ENCODE measurements around the gene EMID1.

EMID1 gene

DNA sequence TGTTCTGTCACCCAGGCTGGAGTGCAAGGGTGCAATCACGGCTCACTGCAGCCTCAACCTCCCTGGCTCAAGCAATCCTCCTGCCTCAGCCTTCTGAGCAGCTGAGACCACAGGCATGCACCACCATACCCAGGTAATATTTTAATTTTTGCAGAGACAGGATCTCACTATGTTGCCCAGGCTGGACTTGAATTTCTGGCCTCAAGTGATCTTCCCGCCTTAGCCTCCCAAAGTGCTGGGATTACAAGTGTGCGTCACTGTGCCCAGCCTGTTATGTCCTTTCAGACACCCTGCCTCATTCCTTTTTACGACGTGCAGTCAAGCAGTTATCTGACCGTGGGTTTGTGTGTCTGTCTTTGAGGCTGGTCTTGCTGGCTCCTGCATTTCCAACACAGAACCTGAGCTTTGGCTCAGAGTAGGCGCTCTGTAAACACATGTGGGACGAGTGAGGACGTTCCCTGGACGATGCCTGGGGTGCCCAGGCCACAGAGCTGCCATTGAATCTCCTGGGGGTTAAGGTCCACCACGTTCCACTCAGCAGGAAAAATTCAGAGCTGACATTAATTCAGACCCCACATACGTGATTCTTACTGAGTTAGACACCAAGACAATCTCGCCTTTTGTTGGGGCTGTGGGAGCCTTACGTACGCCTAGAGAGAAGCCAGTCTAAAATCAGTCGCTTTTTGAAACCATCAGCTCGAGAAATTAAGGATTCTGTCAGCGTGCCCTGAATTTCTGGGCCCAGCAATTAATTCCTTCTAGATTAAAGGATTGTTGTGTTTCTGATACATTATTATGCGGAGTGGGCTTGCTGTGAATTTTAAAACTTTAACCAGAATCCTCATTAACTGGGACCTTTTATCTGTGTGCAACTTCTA is 21.5 kb upstream of the EMID1 start:
- Histone ChIP-seq H3K27me3 (ENCODE audit: low read depth) (no peaks in the 10 kb centered on the region), H3K4me3 (no peak overlapping the region), H3K9me3 (no peaks in the 10 kb centered on the region), H3K36me3 (replicated peaks) (no peaks in the 10 kb centered on the region), H3K4me1 (no peaks in the 10 kb centered on the region)
- no peak for DNase-seq (ENCODE audit: low spot score in 2 of 2)
- in situ Hi-C loops (cut with MboI; ENCODE audit: low sequenced_read_pairs), result no loop called here

DNA sequence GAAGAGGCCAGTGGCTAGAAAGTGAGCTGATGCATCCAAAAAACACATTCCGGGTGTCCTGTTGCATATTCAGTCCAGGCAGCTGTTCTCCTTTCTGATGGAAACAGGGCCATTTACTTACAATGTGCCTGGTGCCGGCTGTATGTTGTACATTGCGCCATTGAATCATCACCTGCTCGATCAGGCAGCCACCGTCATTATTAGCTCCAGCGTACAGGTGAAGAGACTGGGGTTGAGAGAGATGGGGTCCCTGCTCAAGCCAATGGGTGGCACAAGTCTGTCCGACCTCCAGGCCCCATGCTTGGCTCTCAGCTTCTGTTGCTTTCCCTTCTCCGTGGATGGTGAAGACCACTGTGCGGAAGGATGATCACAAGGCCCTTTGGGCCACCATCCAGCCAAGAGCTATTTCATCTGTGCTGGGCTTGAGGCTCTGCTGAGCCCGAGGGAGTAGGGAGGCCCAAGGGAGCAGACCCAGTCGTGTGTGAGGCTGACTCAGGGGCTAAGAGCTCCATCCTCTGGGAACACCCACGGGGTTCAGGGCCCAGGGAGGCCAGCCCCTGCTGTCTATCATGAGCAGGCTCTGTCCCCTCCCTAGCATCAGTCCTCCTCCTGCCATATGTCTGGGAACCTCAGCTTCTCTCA is 20.7 kb upstream of the EMID1 start:
- in situ Hi-C loops (cut with MboI; ENCODE audit: low sequenced_read_pairs), result no loop called here
- H3K4me1 ChIP-seq, result no peaks in the 10 kb centered on the region
- no peak overlapping the region for H3K4me3 ChIP-seq
- no peaks in the 10 kb centered on the region for H3K27me3 ChIP-seq (ENCODE audit: low read depth)
- no peaks in the 10 kb centered on the region for H3K9me3 ChIP-seq
- no peaks in the 10 kb centered on the region for H3K36me3 ChIP-seq (replicated peaks)
- DNase-seq (ENCODE audit: low spot score in 2 of 2), result no peak

DNA sequence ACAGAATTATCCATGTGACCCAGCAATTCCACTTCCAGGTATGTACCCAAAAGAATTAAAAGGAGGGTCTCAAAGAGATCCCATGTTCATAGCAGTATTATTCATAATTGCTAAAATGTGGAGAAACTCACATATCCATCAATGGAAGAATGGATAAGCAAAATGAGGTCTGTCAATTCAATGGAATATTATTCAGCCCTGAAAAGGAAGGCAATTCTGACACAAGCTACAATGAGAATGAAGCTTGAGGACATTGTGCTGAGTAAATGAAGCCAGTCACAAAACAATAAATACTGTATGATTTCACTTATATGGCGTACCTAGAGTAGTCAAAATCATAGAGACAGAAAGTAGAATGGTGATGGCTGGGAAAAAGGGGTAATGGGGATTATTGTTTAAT is 19.4 kb upstream of the EMID1 start:
- DNase-seq (ENCODE audit: low spot score in 2 of 2), result no peak
- no peaks in the 10 kb centered on the region for H3K27me3 ChIP-seq (ENCODE audit: low read depth)
- H3K4me1 ChIP-seq, result no peaks in the 10 kb centered on the region
- in situ Hi-C loops (cut with MboI; ENCODE audit: low sequenced_read_pairs), result no loop called here
- no peak overlapping the region for H3K4me3 ChIP-seq
- H3K9me3 ChIP-seq, result no peaks in the 10 kb centered on the region
- no peaks in the 10 kb centered on the region for H3K36me3 ChIP-seq (replicated peaks)

DNA sequence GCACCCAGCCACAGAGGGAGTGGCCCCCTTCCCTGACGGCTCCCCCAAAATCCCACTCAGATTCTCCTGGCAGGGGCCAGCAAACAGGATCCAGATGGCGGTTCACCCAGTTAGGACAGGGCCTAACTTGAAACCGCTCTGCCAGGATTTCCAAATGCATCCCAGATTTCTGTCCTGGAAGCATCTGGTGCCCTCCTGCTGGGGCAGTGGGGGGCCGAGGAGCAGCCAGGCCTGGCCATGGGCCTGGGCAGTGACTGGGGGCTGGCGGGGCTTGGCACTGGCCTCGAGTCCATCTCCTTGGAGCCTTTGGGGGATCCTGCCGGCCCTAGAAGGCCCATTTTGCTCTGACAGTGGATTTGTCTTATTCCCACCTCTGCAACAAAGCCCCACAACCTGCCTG is 17.9 kb upstream of the EMID1 start:
- in situ Hi-C loops (cut with MboI; ENCODE audit: low sequenced_read_pairs), result no loop called here
- H3K36me3 ChIP-seq (replicated peaks), result no peaks in the 10 kb centered on the region
- DNase-seq (ENCODE audit: low spot score in 2 of 2), result no peak
- H3K27me3 ChIP-seq (ENCODE audit: low read depth), result no peaks in the 10 kb centered on the region
- no peaks in the 10 kb centered on the region for H3K4me1 ChIP-seq
- H3K9me3 ChIP-seq, result no peaks in the 10 kb centered on the region
- H3K4me3 ChIP-seq, result no peak overlapping the region

DNA sequence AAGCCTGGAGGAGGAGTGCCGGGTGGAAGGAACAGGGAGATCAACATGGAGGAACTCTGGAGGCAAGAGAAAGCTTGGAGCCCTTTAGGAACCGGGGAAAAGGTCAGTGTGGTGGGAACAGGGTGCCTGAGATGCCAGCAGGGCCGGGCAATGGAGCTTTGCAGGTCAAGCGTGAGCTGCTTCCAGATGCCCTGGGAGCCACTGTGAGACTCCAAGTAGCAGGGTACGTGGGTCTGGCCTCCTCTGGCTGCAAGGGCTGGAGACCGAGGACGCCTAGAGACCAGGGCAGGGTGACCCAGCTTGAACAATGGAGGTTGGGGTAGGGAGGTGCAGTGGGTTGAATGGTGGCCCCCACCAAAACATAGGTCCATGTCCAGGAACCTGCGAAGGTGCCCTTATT is 15.6 kb upstream of the EMID1 start:
- no peak for DNase-seq (ENCODE audit: low spot score in 2 of 2)
- H3K36me3 ChIP-seq (replicated peaks), result no peaks in the 10 kb centered on the region
- H3K9me3 ChIP-seq, result 0 out of 2 replicates have a peak, but pooled peaks cover 2% of the 10 kb centered on the region
- no peak overlapping the region for H3K4me3 ChIP-seq
- no peaks in the 10 kb centered on the region for H3K4me1 ChIP-seq
- in situ Hi-C loops (cut with MboI; ENCODE audit: low sequenced_read_pairs), result no loop called here
- H3K27me3 ChIP-seq (ENCODE audit: low read depth), result no peaks in the 10 kb centered on the region

DNA sequence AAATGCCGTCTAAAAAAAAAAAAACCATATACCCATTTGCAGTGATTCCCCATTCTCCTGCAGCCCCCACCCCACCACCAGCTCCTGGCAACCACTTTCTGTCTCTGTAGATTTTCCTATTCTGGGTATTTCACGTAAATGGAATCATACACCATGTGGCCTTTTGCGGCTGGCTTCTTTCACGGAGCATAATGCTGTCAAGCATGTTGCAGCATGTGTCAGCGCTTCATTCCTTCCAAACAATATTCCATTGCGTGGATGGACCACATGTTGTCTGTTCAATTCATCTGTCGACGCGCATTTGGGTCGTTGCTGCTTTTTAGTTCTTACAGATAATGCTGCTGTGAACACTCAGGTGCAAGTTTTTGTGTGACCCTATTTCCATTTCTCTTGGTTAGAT is 14.8 kb upstream of the EMID1 start:
- Histone ChIP-seq H3K4me3 (no peak overlapping the region), H3K27me3 (ENCODE audit: low read depth) (no peaks in the 10 kb centered on the region), H3K9me3 (0 out of 2 replicates have a peak, but pooled peaks cover 2% of the 10 kb centered on the region), H3K4me1 (no peaks in the 10 kb centered on the region), H3K36me3 (replicated peaks) (no peaks in the 10 kb centered on the region)
- no peak for DNase-seq (ENCODE audit: low spot score in 2 of 2)
- in situ Hi-C loops (cut with MboI; ENCODE audit: low sequenced_read_pairs), result no loop called here

DNA sequence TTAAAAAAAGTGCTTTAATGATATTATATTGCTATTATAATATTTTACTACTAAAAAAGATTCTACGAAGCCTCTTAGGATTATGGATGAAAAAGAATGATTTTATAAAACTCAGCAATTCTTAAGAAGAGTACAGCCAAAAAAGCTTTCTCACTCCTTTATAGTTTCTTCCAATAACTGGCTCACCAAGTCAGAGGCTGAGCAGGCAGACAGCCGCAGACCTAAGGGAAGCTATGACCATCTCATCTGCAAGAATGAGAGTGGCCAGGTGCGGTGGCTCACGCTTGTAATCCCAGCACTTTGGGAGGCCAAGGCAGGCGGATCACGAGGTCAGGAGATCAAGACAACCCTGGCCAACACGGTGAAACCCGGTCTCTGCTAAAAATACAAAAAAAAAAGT is 12.7 kb upstream of the EMID1 start:
- H3K9me3 ChIP-seq, result 0 out of 2 replicates have a peak, but pooled peaks cover 2% of the 10 kb centered on the region
- H3K4me1 ChIP-seq, result no peaks in the 10 kb centered on the region
- no peak overlapping the region for H3K4me3 ChIP-seq
- H3K27me3 ChIP-seq (ENCODE audit: low read depth), result no peaks in the 10 kb centered on the region
- DNase-seq (ENCODE audit: low spot score in 2 of 2), result no peak
- in situ Hi-C loops (cut with MboI; ENCODE audit: low sequenced_read_pairs), result no loop called here
- no peaks in the 10 kb centered on the region for H3K36me3 ChIP-seq (replicated peaks)

DNA sequence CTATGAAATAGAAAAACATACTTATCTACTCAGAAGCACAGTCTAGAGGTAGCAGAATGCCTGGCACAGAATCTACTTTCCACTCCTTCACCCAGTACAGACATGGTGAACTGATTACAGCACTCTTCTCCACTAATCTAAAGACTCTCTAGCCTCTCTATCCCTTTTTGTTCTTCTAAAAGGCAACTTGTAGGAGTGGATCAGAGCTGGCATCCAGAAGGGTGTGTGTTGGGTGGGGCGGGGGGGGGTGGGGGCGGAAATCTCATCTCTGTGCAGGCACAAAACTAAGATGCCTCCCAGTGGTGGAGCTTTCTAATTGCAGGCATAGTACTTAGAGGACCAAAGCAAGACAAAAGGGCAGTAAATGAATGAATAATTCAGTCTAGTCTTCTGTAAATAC is 11.5 kb upstream of the EMID1 start:
- in situ Hi-C loops (cut with MboI; ENCODE audit: low sequenced_read_pairs), result no loop called here
- Histone ChIP-seq H3K27me3 (ENCODE audit: low read depth) (no peaks in the 10 kb centered on the region), H3K36me3 (replicated peaks) (no peaks in the 10 kb centered on the region), H3K9me3 (0 out of 2 replicates have a peak, but pooled peaks cover 2% of the 10 kb centered on the region), H3K4me3 (no peak overlapping the region), H3K4me1 (no peaks in the 10 kb centered on the region)
- no peak for DNase-seq (ENCODE audit: low spot score in 2 of 2)

DNA sequence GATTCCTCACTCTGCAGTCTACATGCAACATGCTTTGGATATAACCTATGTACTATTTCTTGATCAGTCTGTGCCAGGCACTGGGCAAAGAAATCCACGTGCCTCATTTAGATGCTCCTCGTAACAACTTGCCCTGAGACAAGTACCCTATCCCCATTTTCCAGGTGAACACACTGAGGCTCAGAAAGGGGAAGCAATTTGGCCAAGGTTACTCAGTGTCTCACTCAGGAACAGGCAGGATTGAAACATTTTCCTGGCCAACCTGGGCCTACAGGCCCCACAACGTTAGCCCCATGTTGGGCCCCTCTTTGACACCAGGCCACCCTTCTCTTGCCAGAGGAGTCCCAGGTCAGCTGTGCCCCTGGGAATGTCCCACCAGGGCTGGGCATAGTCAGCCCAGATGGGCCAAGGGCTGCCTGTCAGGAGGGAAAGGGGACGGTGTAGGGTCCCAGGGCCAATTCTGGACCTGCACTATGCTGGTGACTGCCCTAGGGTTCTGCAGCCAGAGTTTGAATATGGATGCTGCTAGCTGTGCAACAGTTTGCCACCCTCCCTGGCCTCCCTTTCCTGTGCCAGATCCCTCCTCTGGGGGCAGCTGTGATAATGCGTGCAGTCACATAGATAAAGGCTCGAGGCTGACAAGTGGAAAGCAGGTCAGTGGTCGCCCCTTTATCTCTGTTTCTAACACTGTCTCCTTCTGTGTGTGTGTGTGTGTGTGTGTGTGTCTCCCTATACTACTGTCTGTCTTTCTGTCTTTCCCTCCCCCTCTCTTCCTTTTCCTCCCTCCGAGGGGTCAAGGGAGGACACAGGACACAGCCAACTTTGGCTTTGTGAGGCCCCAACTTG is 10.4 kb upstream of the EMID1 start:
- no peak overlapping the region for H3K4me3 ChIP-seq
- H3K27me3 ChIP-seq (ENCODE audit: low read depth), result no peaks in the 10 kb centered on the region
- no peak for DNase-seq (ENCODE audit: low spot score in 2 of 2)
- no peaks in the 10 kb centered on the region for H3K4me1 ChIP-seq
- no peaks in the 10 kb centered on the region for H3K36me3 ChIP-seq (replicated peaks)
- H3K9me3 ChIP-seq, result 0 out of 2 replicates have a peak, but pooled peaks cover 2% of the 10 kb centered on the region
- in situ Hi-C loops (cut with MboI; ENCODE audit: low sequenced_read_pairs), result no loop called here

DNA sequence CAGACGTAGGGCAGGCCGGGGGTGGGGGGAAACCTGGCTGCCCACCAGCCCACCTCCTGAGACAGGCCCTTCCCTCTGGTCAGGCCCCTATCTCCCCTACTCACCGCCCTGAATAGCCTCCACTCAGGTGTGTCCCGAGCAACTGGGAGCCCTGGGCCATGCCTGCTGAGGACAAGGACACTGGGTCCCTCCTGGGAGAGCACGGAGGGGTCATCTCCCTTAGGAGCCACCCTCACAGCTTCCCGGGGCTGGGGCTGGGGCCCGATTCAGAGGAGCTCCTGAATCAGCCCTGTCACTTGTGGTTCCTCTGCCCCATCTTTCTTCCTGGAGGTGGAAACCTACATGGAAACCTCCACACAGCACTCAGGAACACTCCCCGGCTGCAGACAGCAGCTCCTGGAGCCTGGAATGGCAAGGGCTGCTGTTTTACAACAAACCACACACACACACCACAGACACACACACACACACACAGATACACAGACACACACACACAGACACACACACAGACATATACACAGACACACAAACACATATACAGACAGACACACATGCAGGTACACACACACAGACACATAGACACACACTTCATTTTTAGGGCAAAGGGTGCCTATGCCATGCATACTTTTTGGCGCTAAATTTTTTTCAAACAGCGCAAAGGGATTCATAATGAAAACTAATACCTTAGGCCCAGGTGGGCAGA is 9.6 kb upstream of the EMID1 start:
- Histone ChIP-seq H3K4me3 (no peak overlapping the region), H3K4me1 (no peaks in the 10 kb centered on the region), H3K27me3 (ENCODE audit: low read depth) (no peaks in the 10 kb centered on the region), H3K36me3 (replicated peaks) (no peaks in the 10 kb centered on the region), H3K9me3 (0 out of 2 replicates have a peak, but pooled peaks cover 2% of the 10 kb centered on the region)
- in situ Hi-C loops (cut with MboI; ENCODE audit: low sequenced_read_pairs), result no loop called here
- DNase-seq (ENCODE audit: low spot score in 2 of 2), result no peak

DNA sequence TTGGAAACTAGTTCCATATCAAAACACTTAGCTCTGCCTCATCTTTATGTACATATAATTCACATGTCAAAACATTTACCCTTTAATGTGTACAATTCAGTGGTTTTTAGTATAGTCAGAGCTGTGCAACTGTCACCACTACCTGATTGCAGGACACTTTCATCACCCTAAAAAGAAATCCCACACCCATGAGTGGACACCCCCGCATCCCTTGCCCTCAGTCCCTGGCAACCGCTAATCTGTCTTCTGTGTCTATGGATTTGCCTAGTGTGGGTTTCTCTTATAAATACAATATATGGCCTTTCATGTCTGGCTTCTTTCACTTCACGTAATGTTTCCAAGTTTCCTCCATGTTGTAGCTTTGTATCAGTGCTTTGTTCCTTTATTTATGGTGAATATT is 8.6 kb upstream of the EMID1 start:
- in situ Hi-C loops (cut with MboI; ENCODE audit: low sequenced_read_pairs), result no loop called here
- no peak overlapping the region for H3K4me3 ChIP-seq

DNA sequence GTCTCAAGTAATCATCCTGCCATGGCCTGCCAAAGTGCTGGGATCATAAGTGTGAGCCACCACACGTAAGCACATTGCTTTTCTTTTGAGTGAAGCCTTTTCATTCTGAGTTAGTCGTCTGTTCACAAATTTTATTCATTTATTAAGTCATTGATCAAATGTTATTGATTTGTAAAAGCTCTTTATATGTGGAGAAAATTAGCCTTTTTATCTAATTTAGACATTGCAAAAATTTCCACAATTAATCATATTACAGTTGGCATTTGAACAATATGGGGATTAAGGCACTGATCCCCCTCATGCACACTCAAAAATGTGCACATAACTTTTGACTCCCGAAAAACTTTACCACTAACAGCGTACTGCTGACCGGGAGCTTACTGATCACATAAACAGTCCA is 7.5 kb upstream of the EMID1 start:
- Histone ChIP-seq H3K9me3 (0 out of 2 replicates have a peak, but pooled peaks cover 2% of the 10 kb centered on the region), H3K4me1 (no peaks in the 10 kb centered on the region), H3K27me3 (ENCODE audit: low read depth) (no peaks in the 10 kb centered on the region), H3K36me3 (replicated peaks) (no peaks in the 10 kb centered on the region), H3K4me3 (no peak overlapping the region)
- DNase-seq (ENCODE audit: low spot score in 2 of 2), result no peak
- in situ Hi-C loops (cut with MboI; ENCODE audit: low sequenced_read_pairs), result no loop called here

More for the DNA sequence above, 8.6 kb upstream of the EMID1 start:
- Histone ChIP-seq H3K4me1 (no peaks in the 10 kb centered on the region), H3K27me3 (ENCODE audit: low read depth) (no peaks in the 10 kb centered on the region), H3K9me3 (0 out of 2 replicates have a peak, but pooled peaks cover 2% of the 10 kb centered on the region), H3K36me3 (replicated peaks) (no peaks in the 10 kb centered on the region)
- DNase-seq (ENCODE audit: low spot score in 2 of 2), result no peak

DNA sequence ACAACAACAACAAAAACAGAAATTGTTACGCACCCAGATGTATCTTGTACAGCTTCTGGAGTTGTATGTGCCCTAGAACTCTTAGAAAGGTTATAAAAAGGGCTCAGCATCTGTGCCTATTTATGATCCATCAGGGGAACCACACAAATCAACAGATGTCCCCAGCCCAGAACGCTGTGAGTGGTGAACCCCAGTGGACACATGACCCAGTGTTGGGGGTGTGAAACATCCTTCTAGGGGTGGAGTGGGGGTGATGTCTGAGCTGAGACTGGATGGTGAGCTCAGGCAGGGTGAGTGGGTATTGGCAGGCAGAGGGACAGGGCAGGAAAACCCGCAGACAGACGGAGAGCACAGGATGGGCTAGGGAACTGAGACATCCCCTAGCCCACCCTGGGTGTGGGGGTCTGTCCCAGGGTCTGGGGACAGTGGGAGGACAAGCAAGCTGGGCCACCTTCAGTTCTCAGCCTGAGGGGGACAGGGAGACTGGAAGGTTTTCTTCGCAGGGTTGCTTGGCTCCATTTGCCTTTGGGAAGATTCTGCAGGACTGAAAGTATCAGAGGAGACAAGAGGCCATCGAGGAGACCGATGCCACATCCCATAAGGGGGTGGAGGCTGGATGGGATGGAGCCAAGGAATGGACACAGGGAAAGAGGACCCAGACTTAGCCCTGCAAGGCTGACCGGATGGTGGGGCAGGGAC is 5.8 kb upstream of the EMID1 start:
- DNase-seq (ENCODE audit: low spot score in 2 of 2), result no peak
- Histone ChIP-seq H3K27me3 (ENCODE audit: low read depth) (no peaks in the 10 kb centered on the region), H3K9me3 (no peaks in the 10 kb centered on the region), H3K4me3 (no peak overlapping the region), H3K36me3 (replicated peaks) (no peaks in the 10 kb centered on the region), H3K4me1 (no peaks in the 10 kb centered on the region)
- in situ Hi-C loops (cut with MboI; ENCODE audit: low sequenced_read_pairs), result no loop called here
